Kidney tubule cell (primary cell): ENCODE results near the gene HVCN1.

Experiments
- DNase-seq: peaks from one replicate; pipeline ENCODE4 v3.0.0-alpha.2; 2018; ENCODE audit warnings: low spot score

Gene HVCN1

GRCh38 chr12:110699591-110700445 is 10.9 kb upstream of the HVCN1 start:
- no peak for DNase-seq

- DNase-seq: peak; percentile 85
These were observed 9.4 kb upstream of the HVCN1 start for GRCh38 chr12:110698171-110698902.

GRCh38 chr12:110697236-110697635 is 8.3 kb upstream of the HVCN1 start:
- no peak for DNase-seq

GRCh38 chr12:110696283-110696682 is 7.4 kb upstream of the HVCN1 start:
- DNase-seq: no peak

GRCh38 chr12:110694330-110694901 is 5.5 kb upstream of the HVCN1 start:
- no peak for DNase-seq

GRCh38 chr12:110693731-110694130 is 4.8 kb upstream of the HVCN1 start:
- no peak for DNase-seq

GRCh38 chr12:110690127-110690430 is 1.2 kb upstream of the HVCN1 start:
- DNase-seq: no peak

GRCh38 chr12:110689281-110690126 is 589 bp upstream of the HVCN1 start:
- DNase-seq: no peak

GRCh38 chr12:110687396-110688169 is 1.3 kb downstream of the HVCN1 start:
- DNase-seq: no peak

- DNase-seq: no peak
These were observed 2.5 kb downstream of the HVCN1 start for GRCh38 chr12:110686294-110686903.

GRCh38 chr12:110684312-110684836 is 4.5 kb downstream of the HVCN1 start:
- no peak for DNase-seq

GRCh38 chr12:110683888-110684287 is 5.0 kb downstream of the HVCN1 start:
- no peak for DNase-seq

- no peak for DNase-seq
These were observed 8.9 kb downstream of the HVCN1 start for GRCh38 chr12:110680032-110680431.

GRCh38 chr12:110679201-110679600 is 9.7 kb downstream of the HVCN1 start:
- DNase-seq: no peak

- no peak for DNase-seq
These were observed 10.9 kb downstream of the HVCN1 start for GRCh38 chr12:110677982-110678381.

- no peak for DNase-seq
These were observed 11.6 kb downstream of the HVCN1 start for GRCh38 chr12:110677206-110677911.

GRCh38 chr12:110676171-110676570 is 12.7 kb downstream of the HVCN1 start:
- DNase-seq: no peak

GRCh38 chr12:110670161-110670701 is 18.7 kb downstream of the HVCN1 start:
- no peak for DNase-seq

- no peak for DNase-seq
These were observed 19.8 kb downstream of the HVCN1 start for GRCh38 chr12:110669193-110669502.
